Keratinocyte (primary cell): ENCODE measurements around the gene ELOB. TPM values are rescaled to one million over a fixed set of nuclear protein-coding genes. Genes with fewer than 3 reads are reported as not detected.

Experiments used
- DNase-seq: peaks from one replicate; pipeline ENCODE4 v3.0.0-alpha.2; 2011; ENCODE audit warnings: low read depth, missing footprints, low spot score
- FAIRE-seq: peaks from 2 replicates; lab custom pipeline; 2011; peaks lifted over from hg19 to GRCh38; lab: Jason Lieb, UNC
- H2AFZ ChIP-seq: 2 replicates; pipeline ENCODE4 v1.6.0; 2012; ENCODE audit warnings: low read length, control low read depth, inconsistent platforms; ENCODE audit not compliant: control insufficient read depth
- H3K27ac ChIP-seq: 2 replicates; pipeline ENCODE4 v1.5.1; 2011; ENCODE audit warnings: low read length; ENCODE audit not compliant: control insufficient read depth, insufficient read depth
- H3K27me3 ChIP-seq: 3 replicates; pipeline ENCODE4 v1.6.0; 2011; ENCODE audit warnings: low read length; ENCODE audit not compliant: control insufficient read depth, insufficient read depth; ENCODE audit errors: extremely low read depth
- H3K36me3 ChIP-seq, 2 experiments: 2 replicates in 1 of 2; 3 replicates in 1 of 2; pipeline ENCODE4 v1.5.1; 2011; ENCODE audit warnings: low read length in 2 of 2, mild to moderate bottlenecking in 1 of 2; ENCODE audit not compliant: control insufficient read depth in 2 of 2, insufficient read depth in 2 of 2; ENCODE audit errors: extremely low read depth in 1 of 2
- H3K4me1 ChIP-seq: 3 replicates; pipeline ENCODE4 v1.5.1; 2011; ENCODE audit warnings: low read length; ENCODE audit not compliant: control insufficient read depth, insufficient read depth; ENCODE audit errors: extremely low read depth
- H3K4me2 ChIP-seq: 3 replicates; pipeline ENCODE4 v1.6.0; 2011; ENCODE audit warnings: low read depth, low read length; ENCODE audit not compliant: control insufficient read depth, insufficient read depth; ENCODE audit errors: extremely low read depth
- H3K4me3 ChIP-seq, 3 experiments: fragments of 200-600 bp in 1 of 3; sonication (generic) in 1 of 3; 2 replicates in 2 of 3; 3 replicates in 1 of 3; pipeline ENCODE4 v1.5.1; 2011 to 2016; ENCODE audit warnings: low read length in 3 of 3, mild to moderate bottlenecking in 3 of 3, control low read depth in 2 of 3, inconsistent platforms in 1 of 3, low read depth in 1 of 3, mixed read lengths in 1 of 3, mixed run types in 1 of 3, moderate library complexity in 1 of 3; ENCODE audit not compliant: control insufficient read depth in 2 of 3, insufficient read depth in 2 of 3; ENCODE audit errors: extremely low read depth in 1 of 3
- H3K79me2 ChIP-seq: 2 replicates; pipeline ENCODE4 v1.6.0; 2012; ENCODE audit warnings: low read length; ENCODE audit not compliant: control insufficient read depth, insufficient read depth
- H3K9ac ChIP-seq: 3 replicates; pipeline ENCODE4 v1.6.0; 2011; ENCODE audit warnings: low read length; ENCODE audit not compliant: control insufficient read depth, insufficient read depth; ENCODE audit errors: extremely low read depth
- H3K9me1 ChIP-seq: 3 replicates; pipeline ENCODE4 v1.6.0; 2011; ENCODE audit warnings: low read length; ENCODE audit not compliant: control insufficient read depth, insufficient read depth; ENCODE audit errors: extremely low read depth
- H3K9me3 ChIP-seq: 2 replicates; pipeline ENCODE4 v1.5.1; 2012; ENCODE audit warnings: low read depth, low read length; ENCODE audit not compliant: control insufficient read depth
- H4K20me1 ChIP-seq: 3 replicates; pipeline ENCODE4 v1.6.0; 2011; ENCODE audit warnings: low read length; ENCODE audit not compliant: control insufficient read depth, insufficient read depth; ENCODE audit errors: extremely low read depth
- CTCF ChIP-seq, 3 experiments: IDR thresholded peaks in 1 of 3; conservative IDR thresholded peaks in 1 of 3; optimal IDR thresholded peaks in 1 of 3; 2 replicates in 2 of 3; 3 replicates in 1 of 3; pipeline versions ENCODE3 to v1.5.1; 2011; ENCODE audit warnings: low read length in 3 of 3, mild to moderate bottlenecking in 3 of 3, moderate library complexity in 2 of 3, control low read depth in 1 of 3, inconsistent platforms in 1 of 3; ENCODE audit not compliant: insufficient read depth in 2 of 3; ENCODE audit errors: extremely low read depth in 1 of 3
- EZH2 ChIP-seq: IDR thresholded peaks from one replicate; pipeline ENCODE4 v1.6.1; 2012; ENCODE audit warnings: inconsistent platforms, mild to moderate bottlenecking, low read length, moderate library complexity
- dilution Hi-C: fragments of 300-500 bp; cut with MboI; formaldehyde crosslinking; loops from one replicate; pipeline ENCODE4 v1.7.0; 2020; ENCODE audit warnings: low sequenced_read_pairs; ENCODE audit not compliant: extremely low pct_ligation_motif_present
- polyA plus RNA-seq, 5 experiments: library from polyadenylated mRNA; depleted of rRNA in 3 of 5; stranded (reverse) in 3 of 5; stranded (forward) in 1 of 5; unstranded in 1 of 5; fragments of >200 nt; gene quantifications; 1 replicate in 1 of 5; 2 replicates in 3 of 5; 3 replicates in 1 of 5; pipeline versions ENCODE4 v1.2.1 to v1.2.3, GENCODE V29; 2011 to 2012; ENCODE audit warnings: missing spikeins in 2 of 5, low read depth in 1 of 5, low replicate concordance in 1 of 5

The ELOB gene
- polyA plus RNA-seq, 1 donor (not counting 4 experiments of a cell fraction or from before 2014, with no cell fraction given), result 235 TPM

DNA sequence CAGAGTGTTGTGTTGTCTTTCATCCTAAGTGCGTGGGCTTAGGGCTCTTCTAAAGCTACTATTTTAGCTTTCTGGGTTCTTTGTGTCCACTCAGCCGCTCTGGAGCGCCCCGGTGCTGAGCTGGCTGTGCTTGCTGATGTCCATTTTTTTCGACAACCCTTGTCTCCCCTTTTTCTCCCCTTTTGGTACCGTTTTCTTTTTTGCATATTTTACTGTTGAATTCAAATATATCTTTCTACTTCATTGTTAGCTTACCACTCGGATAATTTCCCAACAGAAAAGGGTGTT, 23.4 kb downstream of the ELOB start:
- dilution Hi-C loops, result no loop called here
- Histone ChIP-seq H4K20me1 (peaks cover 46% of the 10 kb centered on the region), H3K9ac (peak overlapping the region; percentile 86), H3K36me3 (peaks cover 16 to 27% of the 10 kb centered on the region in 2 experiments), H3K27ac (peak overlapping the region; percentile 81), H3K79me2 (peaks cover 63% of the 10 kb centered on the region), H3K4me3 (peak overlapping the region; percentile 83 to 95 (median 85)), H2AFZ (no peak overlapping the region), H3K9me3 (no peaks in the 10 kb centered on the region), H3K27me3 (no peaks in the 10 kb centered on the region), H3K4me2 (peak overlapping the region; percentile 98), H3K9me1 (peaks cover 2% of the 10 kb centered on the region), H3K4me1 (peaks cover 22% of the 10 kb centered on the region)
- FAIRE-seq (no peak), DNase-seq (no peak)
- TF ChIP-seq CTCF (optimal IDR thresholded peaks at IDR 0.05 in 1 of 3, IDR thresholded peaks at IDR 0.05 in 1 of 3, conservative IDR thresholded peaks at IDR 0.05 in 1 of 3; ENCODE audit: extremely low read depth in 1 of 3, insufficient read depth in 2 of 3, low read length in 3 of 3), result peak in 1 of 3 experiments; percentile 5
- no peak for TF ChIP-seq EZH2

DNA sequence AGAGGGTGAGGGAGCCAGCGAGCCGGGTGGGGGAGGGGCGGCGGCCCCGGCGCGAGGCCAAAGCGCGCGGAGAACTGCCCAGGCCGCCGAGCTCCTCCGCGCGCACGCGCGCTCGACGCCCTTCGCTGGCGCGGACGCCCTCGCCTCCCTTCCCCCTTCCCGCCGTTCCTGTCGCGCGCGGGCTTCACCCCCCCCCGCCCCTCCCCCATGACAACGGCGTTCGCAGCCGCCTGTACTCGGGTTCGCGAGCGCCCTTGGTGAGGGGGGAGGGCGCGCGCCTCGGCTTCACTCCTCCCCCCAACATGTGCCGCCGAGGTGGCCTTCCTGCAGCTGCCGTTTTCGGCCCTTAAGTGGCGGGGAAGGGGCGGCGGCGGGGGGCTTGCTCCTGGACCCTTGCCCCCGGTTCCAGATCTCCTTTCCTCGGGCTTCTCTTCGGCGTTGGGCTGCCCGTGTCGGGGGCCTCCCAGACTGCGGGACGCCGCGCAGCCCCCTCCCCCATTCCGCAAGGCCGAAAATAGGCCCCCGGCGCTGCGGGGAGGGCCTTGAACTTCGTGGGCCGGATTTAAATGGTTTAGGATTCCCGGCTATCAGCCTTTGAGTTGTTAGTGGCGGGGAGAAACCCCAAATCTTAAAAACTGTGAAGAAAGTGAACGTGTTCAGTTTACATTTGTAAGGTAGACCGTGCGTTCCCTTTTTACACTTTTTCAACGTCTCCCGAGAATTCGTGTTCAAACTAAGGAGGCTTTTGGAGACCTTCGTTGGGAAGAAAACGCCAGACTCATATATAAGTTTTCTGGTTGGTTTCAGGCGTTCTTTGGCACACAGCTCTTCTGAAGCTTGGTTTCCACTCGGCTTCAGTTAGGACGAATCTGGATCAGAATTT, 24.0 kb downstream of the ELOB start:
- Histone ChIP-seq H3K4me2 (peak overlapping the region; percentile 98), H4K20me1 (peaks cover 46% of the 10 kb centered on the region), H3K9me3 (no peaks in the 10 kb centered on the region), H3K27me3 (no peaks in the 10 kb centered on the region), H3K4me3 (peak overlapping the region; percentile 83 to 95 (median 85)), H3K9me1 (peaks cover 2% of the 10 kb centered on the region), H3K4me1 (peaks cover 22% of the 10 kb centered on the region), H3K79me2 (peaks cover 57% of the 10 kb centered on the region), H3K36me3 (peaks cover 12 to 23% of the 10 kb centered on the region in 2 experiments), H3K9ac (peak overlapping the region; percentile 86), H2AFZ (no peak overlapping the region), H3K27ac (peak overlapping the region; percentile 81)
- FAIRE-seq, result no peak
- dilution Hi-C loops, result no loop called here
- DNase-seq, result no peak
- TF ChIP-seq EZH2, result no peak
- no peak for TF ChIP-seq CTCF (optimal IDR thresholded peaks at IDR 0.05 in 1 of 3, IDR thresholded peaks at IDR 0.05 in 1 of 3, conservative IDR thresholded peaks at IDR 0.05 in 1 of 3; ENCODE audit: extremely low read depth in 1 of 3, insufficient read depth in 2 of 3, low read length in 3 of 3)
